SK-N-MC (cell line): Measurements from ENCODE around the gene PLVAP.

ENCODE experiments used
- DNase-seq: peaks from one replicate; pipeline ENCODE4 v3.0.0-alpha.2; 2011; ENCODE audit warnings: low read depth, low spot score
- H3K27ac ChIP-seq: fragments of 200-600 bp; sonication (generic); 2 replicates; pipeline ENCODE4 v1.5.1; 2016; ENCODE audit warnings: mixed run types
- H3K36me3 ChIP-seq: fragments of 200-600 bp; sonication (generic); 2 replicates; pipeline ENCODE4 v1.6.1; 2017; ENCODE audit warnings: antibody characterized with exemption, low read length, mixed read lengths; ENCODE audit not compliant: insufficient read depth
- H3K4me3 ChIP-seq: fragments of 200-600 bp; sonication (generic); 2 replicates; pipeline ENCODE4 v1.5.1; 2016
- H3K9ac ChIP-seq: fragments of 200-600 bp; sonication (generic); 2 replicates; pipeline ENCODE4 v1.8.0; 2017; ENCODE audit warnings: mixed run types, mixed read lengths; ENCODE audit not compliant: insufficient read length
- H3K9me3 ChIP-seq: fragments of 200-600 bp; sonication (generic); 2 replicates; pipeline ENCODE4 v1.6.1; 2017; ENCODE audit warnings: low read depth, mild to moderate bottlenecking, antibody characterized with exemption, low read length, moderate library complexity, mixed read lengths
- EZH2 ChIP-seq: fragments of 200-600 bp; sonication (generic); IDR thresholded peaks from one replicate; pipeline ENCODE4 v1.6.1; 2017; ENCODE audit warnings: antibody characterized with exemption
- FOXP2 ChIP-seq: optimal IDR thresholded peaks from 2 replicates; pipeline ENCODE3; 2011; ENCODE audit warnings: mild to moderate bottlenecking, moderate library complexity; ENCODE audit not compliant: insufficient read depth; ENCODE audit errors: extremely low read length, control extremely low read depth
- POLR2AphosphoS5 ChIP-seq: IDR thresholded peaks from 2 replicates; pipeline ENCODE4 v1.6.1; 2012; ENCODE audit warnings: mild to moderate bottlenecking, low read depth, low read length, borderline replicate concordance

Gene PLVAP

DNA sequence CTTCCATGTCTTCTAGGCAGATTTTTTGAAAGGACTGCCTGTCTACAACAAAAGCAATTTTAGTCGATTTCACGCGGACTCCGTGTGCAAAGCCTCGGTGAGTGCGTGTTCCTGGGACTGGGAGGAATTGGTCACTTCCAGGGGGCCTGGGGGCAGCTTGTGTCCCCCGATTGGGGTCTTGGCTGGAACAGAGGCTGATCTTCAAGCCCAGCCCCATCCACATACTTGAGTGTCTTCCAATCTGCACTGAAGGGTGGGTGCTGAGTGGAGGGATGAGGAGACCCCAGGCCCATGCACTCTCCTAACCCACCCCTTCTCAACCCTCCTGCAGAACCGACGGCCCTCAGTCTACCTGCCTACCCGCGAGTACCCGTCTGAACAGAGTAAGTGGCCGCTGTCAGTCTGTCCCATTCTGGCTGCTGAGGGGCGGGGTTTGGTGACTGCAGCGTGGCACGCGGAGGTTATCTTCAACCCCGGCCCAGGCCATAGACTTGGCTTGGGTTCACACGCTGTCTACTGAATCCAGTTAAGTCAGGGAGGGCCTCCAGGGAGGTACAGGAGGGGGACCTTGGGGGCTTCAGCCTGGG, 63.0 kb downstream of the PLVAP start:
- no peak for TF ChIP-seq FOXP2
- TF ChIP-seq EZH2 = no peak
- TF ChIP-seq POLR2AphosphoS5 = no peak
- Histone ChIP-seq H3K27ac (no peak overlapping the region), H3K9me3 (no peaks in the 10 kb centered on the region), H3K4me3 (no peak overlapping the region), H3K9ac (no peak overlapping the region), H3K36me3 (peaks cover 16% of the 10 kb centered on the region; the same call in 1 of the 2 replicates)
- no peak for DNase-seq

GRCh38 chr19:17312189-17313113, 64.7 kb downstream of the PLVAP start:
- DNase-seq = no peak
- Histone ChIP-seq H3K9me3 (no peaks in the 10 kb centered on the region), H3K9ac (no peak overlapping the region), H3K4me3 (no peak overlapping the region), H3K27ac (no peak overlapping the region), H3K36me3 (peaks cover 16% of the 10 kb centered on the region; the same call in 1 of the 2 replicates)
- no peak for TF ChIP-seq EZH2

DNA sequence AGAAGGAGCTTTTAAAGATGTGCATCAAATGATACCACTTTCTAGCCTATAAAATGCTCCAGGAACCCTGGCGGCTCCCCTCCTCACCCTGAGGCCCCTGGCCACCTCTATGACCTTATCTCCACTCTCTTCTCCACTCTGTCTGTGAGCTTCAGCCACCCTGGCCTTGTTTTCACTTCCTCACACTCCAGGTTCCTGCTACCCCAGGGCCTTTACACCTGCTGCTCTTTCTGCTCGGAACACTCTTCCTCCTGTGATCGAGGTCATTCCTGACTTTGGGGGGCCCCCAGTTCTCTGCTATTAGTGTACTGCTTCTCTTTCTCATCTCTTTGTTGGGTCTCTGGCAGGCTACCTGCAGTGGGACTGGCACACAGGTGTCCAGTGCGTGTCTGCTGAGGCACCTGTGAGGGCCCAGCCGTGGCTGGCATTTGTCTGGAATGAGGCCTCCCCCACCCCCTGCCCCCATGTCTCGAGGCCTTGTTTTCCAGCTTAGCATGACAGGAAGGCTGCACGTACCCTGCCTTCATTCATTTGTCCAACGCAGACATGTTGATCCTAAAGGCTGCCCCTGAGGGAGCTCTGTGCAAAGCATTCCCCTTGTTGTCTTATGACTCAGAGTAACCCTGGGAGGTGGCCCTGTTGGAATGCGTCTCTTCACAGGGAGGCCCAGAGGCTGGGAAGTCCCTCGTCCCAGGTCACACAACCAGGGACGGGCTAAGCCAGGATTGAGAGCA, 65.5 kb downstream of the PLVAP start:
- Histone ChIP-seq H3K9ac (no peak overlapping the region), H3K36me3 (peaks cover 16% of the 10 kb centered on the region; the same call in 1 of the 2 replicates), H3K27ac (no peak overlapping the region), H3K9me3 (no peaks in the 10 kb centered on the region), H3K4me3 (no peak overlapping the region)
- DNase-seq = no peak
- TF ChIP-seq FOXP2 (no peak), EZH2 (no peak), POLR2AphosphoS5 (no peak)

DNA sequence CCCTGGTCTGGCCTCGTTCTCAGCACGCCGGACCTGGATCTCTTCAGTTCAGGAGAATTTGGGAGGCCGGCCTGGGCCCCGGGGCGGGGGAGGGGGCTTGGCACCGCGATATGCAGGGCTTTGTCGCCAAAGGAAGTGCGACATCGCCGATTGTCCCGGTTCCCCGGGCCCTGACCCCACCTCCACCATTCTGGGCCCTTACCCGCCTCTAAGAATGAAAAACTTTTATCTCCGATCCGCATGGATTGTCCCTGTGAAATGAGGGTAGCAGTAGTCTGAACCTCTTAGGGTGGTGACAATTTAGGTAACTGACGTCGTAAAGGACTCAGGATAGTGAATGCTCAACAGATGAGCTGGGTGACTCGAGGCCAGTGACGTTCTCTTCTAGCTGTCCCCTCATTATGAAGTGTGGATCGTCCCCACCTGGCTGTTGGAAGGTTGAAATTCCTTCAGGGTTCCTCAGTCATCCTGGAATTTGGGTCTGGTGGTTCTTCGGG, 67.1 kb downstream of the PLVAP start:
- peaks cover 8% of the 10 kb centered on the region; the same call in 1 of the 2 replicates for H3K36me3 ChIP-seq
- DNase-seq = no peak
- H3K9me3 ChIP-seq = no peaks in the 10 kb centered on the region
- H3K4me3 ChIP-seq = peak overlapping the region; percentile 85
- no peak overlapping the region for H3K27ac ChIP-seq
- TF ChIP-seq POLR2AphosphoS5 (no peak), FOXP2 (no peak), EZH2 (no peak)
- H3K9ac ChIP-seq = peak overlapping the region; percentile 87

DNA sequence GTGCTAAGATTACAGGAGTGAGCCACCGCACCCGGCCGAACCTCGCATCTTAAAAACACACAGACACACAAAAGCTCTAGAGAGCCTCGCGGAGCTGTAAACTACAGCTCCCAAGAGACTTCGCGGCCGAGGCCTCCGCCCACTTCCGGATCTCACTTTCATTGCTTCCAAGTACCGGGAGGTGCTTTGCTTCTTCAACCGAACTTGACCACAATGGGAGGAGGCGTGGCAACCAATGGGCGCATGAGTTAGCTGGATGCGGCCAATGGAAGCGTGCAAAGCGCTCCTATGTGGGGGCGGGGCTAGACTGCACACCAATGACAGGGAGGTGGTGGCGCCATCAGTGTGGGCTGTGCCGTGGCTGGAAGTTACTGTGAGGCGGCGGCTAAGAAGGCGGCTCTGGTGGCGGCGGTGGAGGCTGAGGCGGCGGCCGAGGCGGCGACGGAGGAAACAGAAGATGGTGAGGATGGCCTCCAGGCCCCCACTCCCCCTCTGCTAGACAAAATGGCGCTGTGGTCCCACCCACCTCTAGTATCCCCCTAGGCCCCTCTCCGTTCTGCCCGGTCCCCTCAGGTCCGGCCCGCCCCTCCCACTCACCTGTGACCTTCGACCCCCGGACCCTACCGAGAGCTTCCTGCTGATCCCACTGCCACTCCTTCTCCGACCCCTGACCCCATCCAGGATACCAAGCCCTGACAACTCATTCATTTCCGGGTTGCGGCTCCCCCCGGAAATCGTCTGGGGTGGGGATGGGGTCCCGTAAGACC, 67.8 kb downstream of the PLVAP start, which contains the start of gene DDA1:
Gene DDA1 (plus strand): TSS at position 366 of the 767 bp plus-strand sequence. CDS start 92 bp downstream, at position 458.
- H3K9me3 ChIP-seq = no peaks in the 10 kb centered on the region
- peaks cover 4% of the 10 kb centered on the region; the same call in 1 of the 2 replicates for H3K36me3 ChIP-seq
- H3K9ac ChIP-seq = peak within 1 kb of the TSS; percentile 87
- TF ChIP-seq FOXP2 (no peak), EZH2 (no peak), POLR2AphosphoS5 (peak; percentile 76)
- peak; percentile 100 for DNase-seq
- H3K27ac ChIP-seq = no peak within 1 kb of the TSS
- peak within 1 kb of the TSS; percentile 85 for H3K4me3 ChIP-seq

GRCh38 chr19:17307876-17308377, 69.2 kb downstream of the PLVAP start:
- TF ChIP-seq FOXP2 (no peak), EZH2 (no peak), POLR2AphosphoS5 (no peak)
- Histone ChIP-seq H3K9ac (no peak overlapping the region), H3K36me3 (no peaks in the 10 kb centered on the region; the same call in 1 of the 2 replicates), H3K27ac (no peak overlapping the region), H3K4me3 (no peak overlapping the region), H3K9me3 (no peaks in the 10 kb centered on the region)
- no peak for DNase-seq

- H3K27ac ChIP-seq = peak overlapping the region; percentile 63; the same call in 1 of the 2 replicates
- no peaks in the 10 kb centered on the region for H3K9me3 ChIP-seq
- peak overlapping the region; percentile 88 for H3K9ac ChIP-seq
- TF ChIP-seq FOXP2 (no peak), EZH2 (no peak), POLR2AphosphoS5 (no peak)
- no peak for DNase-seq
- H3K36me3 ChIP-seq = no peaks in the 10 kb centered on the region
- peak overlapping the region; percentile 95 for H3K4me3 ChIP-seq
These were observed 70.8 kb downstream of the PLVAP start for GRCh38 chr19:17306285-17306714.
